K562 (cell line): ENCODE results near the gene ELMO1. TPM values are rescaled to one million over a fixed set of nuclear protein-coding genes. Genes with fewer than 3 reads are reported as not detected.

ENCODE experiments used
- ATAC-seq: fragments of 200-7000 bp; cut with Tn5 transposase; 3 replicates; pipeline ENCODE4 v1.9.1; 2020; ENCODE audit warnings: moderate library complexity
- BruUV-seq: library from RNA; stranded (reverse); fragments of 400-500 nt; replicated peaks from 2 replicates; lab custom pipeline; 2021; lab: Mats Ljungman, UMichigan
- CTCF ChIA-PET: fragments of 300-600 bp; formaldehyde crosslinking; extraction: SDS; loops from one replicate; lab custom pipeline; 2021; ENCODE audit warnings: low intra/inter-chr PET ratio; lab: Yijun Ruan, JAX
- POLR2A ChIA-PET: fragments of 300-600, 350-650 bp; sonication (Branson Sonifier 250); formaldehyde crosslinking; extraction: SDS; loops from one replicate; lab custom pipeline; 2021; ENCODE audit warnings: antibody characterized with exemption, inconsistent platforms; lab: Yijun Ruan, JAX
- DNase-seq, 4 experiments: peaks; one replicate each; pipeline versions ENCODE4 v3.0.0 to v3.0.0-alpha.2; 2011 to 2018; ENCODE audit warnings: low spot score in 3 of 4, mixed read lengths in 3 of 4; ENCODE audit errors: extremely low read depth in 1 of 4
- FAIRE-seq: peaks from 2 replicates; lab custom pipeline; 2011; peaks lifted over from hg19 to GRCh38; lab: Jason Lieb, UNC
- H2AFZ ChIP-seq: 2 replicates; pipeline ENCODE4 v1.6.0; 2011; ENCODE audit warnings: low read depth, low read length, control low read depth, inconsistent platforms
- H3K27ac ChIP-seq: fragments of 200-600 bp; 3 replicates; pipeline ENCODE4 v1.8.0; 2011; ENCODE audit warnings: low read depth, mild to moderate bottlenecking, control low read depth, inconsistent platforms, low read length, moderate library complexity, mixed read lengths; ENCODE audit errors: extremely low read depth
- H3K27me3 ChIP-seq, 2 experiments: fragments of 300-600 bp in 1 of 2; 2 replicates in 1 of 2; 3 replicates in 1 of 2; pipeline versions ENCODE4 v1.6.0 to v1.8.0; 2011; ENCODE audit warnings: inconsistent platforms in 2 of 2, low read length in 2 of 2, mild to moderate bottlenecking in 1 of 2, mixed read lengths in 1 of 2, moderate library complexity in 1 of 2; ENCODE audit not compliant: control insufficient read depth in 2 of 2, insufficient read depth in 2 of 2
- H3K36me3 ChIP-seq: fragments of 300-600 bp; 3 replicates; pipeline ENCODE4 v1.8.0; 2011; ENCODE audit warnings: mild to moderate bottlenecking, low read length, inconsistent platforms; ENCODE audit not compliant: control insufficient read depth, insufficient read depth
- H3K4me1 ChIP-seq, 2 experiments: fragments of 200-600 bp in 1 of 2; replicated peaks in 1 of 2; 2 replicates in 1 of 2; 3 replicates in 1 of 2; pipeline versions ENCODE4 v1.5.1 to v1.8.0; 2011; ENCODE audit warnings: inconsistent platforms in 2 of 2, low read length in 2 of 2, mild to moderate bottlenecking in 1 of 2, mixed read lengths in 1 of 2, moderate library complexity in 1 of 2; ENCODE audit not compliant: control insufficient read depth in 2 of 2, insufficient read depth in 2 of 2
- H3K4me2 ChIP-seq: 2 replicates; pipeline ENCODE4 v1.6.1; 2011; ENCODE audit warnings: low read length, control low read depth, inconsistent platforms, mixed read lengths; ENCODE audit not compliant: insufficient read depth
- H3K4me3 ChIP-seq: fragments of 200-600 bp; sonication (generic), shearing (Covaris generic); 2 replicates; pipeline ENCODE4 v1.5.1; 2016; ENCODE audit warnings: control low read depth, inconsistent platforms
- H3K79me2 ChIP-seq: fragments of 200-600 bp; 3 replicates; pipeline ENCODE4 v1.8.0; 2011; ENCODE audit warnings: low read length, inconsistent platforms; ENCODE audit not compliant: control insufficient read depth, insufficient read depth
- H3K9ac ChIP-seq, 2 experiments: 2 replicates each; pipeline versions ENCODE4 v1.6.0 to v1.6.1; 2011; ENCODE audit warnings: low read depth in 2 of 2, low read length in 2 of 2, control low read depth in 1 of 2, inconsistent platforms in 1 of 2, mild to moderate bottlenecking in 1 of 2, mixed read lengths in 1 of 2; ENCODE audit not compliant: insufficient read depth in 1 of 2
- H3K9me1 ChIP-seq: one replicate; pipeline ENCODE4 v1.6.0; 2011; ENCODE audit warnings: inconsistent platforms, mild to moderate bottlenecking, low read length, moderate library complexity; ENCODE audit not compliant: control insufficient read depth, insufficient read depth
- H3K9me3 ChIP-seq: replicated peaks from 2 replicates; pipeline ENCODE4 v1.5.1; 2011; ENCODE audit warnings: low read depth, low read length, inconsistent platforms; ENCODE audit not compliant: control insufficient read depth, insufficient read depth
- H4K20me1 ChIP-seq: replicated peaks from 2 replicates; pipeline ENCODE4 v1.6.1; 2011; ENCODE audit warnings: low read length, inconsistent platforms, mixed read lengths; ENCODE audit not compliant: control insufficient read depth, insufficient read depth
- ARID2 ChIP-seq: fragments of 450-650 bp; IDR thresholded peaks from 2 replicates; pipeline ENCODE4 v1.6.1; 2017; ENCODE audit warnings: antibody characterized with exemption, mild to moderate bottlenecking
- BRD4 ChIP-seq: fragments of 200-600 bp; sonication (generic); IDR thresholded peaks from 2 replicates; pipeline ENCODE4 v1.6.1; 2017; ENCODE audit warnings: inconsistent platforms
- FOXJ2 ChIP-seq: fragments of 200-800 bp; sonication (Bioruptor generic); IDR thresholded peaks from 2 replicates; pipeline ENCODE4 v1.6.1; 2016; ENCODE audit warnings: missing genetic modification characterization, missing compliant biosample characterization
- JUND ChIP-seq, 2 experiments: IDR thresholded peaks; 2 replicates in 1 of 2; 3 replicates in 1 of 2; pipeline ENCODE4 v1.6.1; 2011; ENCODE audit warnings: borderline replicate concordance in 2 of 2, low read depth in 2 of 2, low read length in 2 of 2, improper control_type of control experiment in 1 of 2, missing biosample characterization in 1 of 2, missing genetic modification characterization in 1 of 2, missing genetic modification reagents in 1 of 2
- POLR2G ChIP-seq: fragments of 200-400 bp; formaldehyde crosslinking; IDR thresholded peaks from 2 replicates; pipeline ENCODE4 v1.6.1; 2017; ENCODE audit warnings: low read depth, mild to moderate bottlenecking, antibody characterized with exemption, low read length, moderate library complexity
- PTRF ChIP-seq: fragments of 450-650 bp; IDR thresholded peaks from 2 replicates; pipeline ENCODE4 v1.6.1; 2016; ENCODE audit warnings: mild to moderate bottlenecking, missing genetic modification characterization, missing compliant biosample characterization
- RBM34 ChIP-seq: fragments of 200-400 bp; formaldehyde crosslinking; IDR thresholded peaks from 2 replicates; pipeline ENCODE4 v1.6.1; 2018; ENCODE audit warnings: low read length, borderline replicate concordance; ENCODE audit not compliant: insufficient read depth
- SOX6 ChIP-seq: fragments of 450-650 bp; IDR thresholded peaks from 2 replicates; pipeline ENCODE4 v1.6.1; 2014; ENCODE audit warnings: mild to moderate bottlenecking
- ZNF239 ChIP-seq: fragments of 250-450 bp; sonication (Bioruptor Pico); IDR thresholded peaks from 2 replicates; pipeline ENCODE4 v1.4.0; 2020; ENCODE audit warnings: mild to moderate bottlenecking
- ZNF589 ChIP-seq: fragments of 200-800 bp; sonication (Bioruptor generic); IDR thresholded peaks from 2 replicates; pipeline ENCODE4 v1.6.1; 2016; ENCODE audit warnings: low read depth, missing genetic modification characterization, missing compliant biosample characterization
- WGBS: fragments of 100-300 bp; shearing (Covaris generic); methylation state at CpG from one replicate; pipeline ENCODE4 v1.1.6; 2016; ENCODE audit warnings: low coverage, mixed read lengths; ENCODE audit not compliant: insufficient coverage; ENCODE audit errors: missing lambda C conversion rate; 5-methylcytosine and 5-hydroxymethylcytosine counted together
- in situ Hi-C: fragments of 300-500 bp; cut with MboI; formaldehyde crosslinking; loops from 4 replicates; pipeline ENCODE4 v1.15.0; 2018; ENCODE audit warnings: inconsistent platforms, mixed read lengths
- intact Hi-C: fragments of 100-400 bp; cut with micrococcal nuclease; formaldehyde crosslinking; loops from 2 replicates; pipeline ENCODE4 v1.14.2; 2022
- polyA plus RNA-seq, 8 experiments: library from polyadenylated mRNA; depleted of rRNA in 4 of 8; stranded (reverse) in 5 of 8; unstranded in 3 of 8; fragments of >200 nt; fragmentation: Nextera tagmentation in 2 of 8; fragmentation: Illumina TruSeq in 1 of 8; extraction: Ambion mirVana in 2 of 8; extraction: Trizol in 1 of 8; gene quantifications; 2 replicates each; pipeline versions ENCODE4 v1.2.1 to v1.2.3, GENCODE V29; 2011 to 2014; ENCODE audit warnings: inconsistent platforms in 1 of 8, missing spikeins in 1 of 8
- total RNA-seq, 7 experiments: library from RNA; depleted of rRNA in 6 of 7; stranded (reverse); fragments of >200 nt in 6 of 7; fragmentation: Illumina TruSeq in 2 of 7; extraction: Trizol in 2 of 7; gene quantifications; 2 replicates each; pipeline versions ENCODE4 v1.2.1 to v1.2.3, GENCODE V29; 2011 to 2021; ENCODE audit warnings: low replicate concordance in 1 of 7

ELMO1 gene
- total and polyA plus RNA-seq, 9 of the 15 experiments (the other 6 are each of a cell fraction or from before 2014, with no cell fraction given) = 0.36 to 7.2 (median 3.6) TPM

DNA sequence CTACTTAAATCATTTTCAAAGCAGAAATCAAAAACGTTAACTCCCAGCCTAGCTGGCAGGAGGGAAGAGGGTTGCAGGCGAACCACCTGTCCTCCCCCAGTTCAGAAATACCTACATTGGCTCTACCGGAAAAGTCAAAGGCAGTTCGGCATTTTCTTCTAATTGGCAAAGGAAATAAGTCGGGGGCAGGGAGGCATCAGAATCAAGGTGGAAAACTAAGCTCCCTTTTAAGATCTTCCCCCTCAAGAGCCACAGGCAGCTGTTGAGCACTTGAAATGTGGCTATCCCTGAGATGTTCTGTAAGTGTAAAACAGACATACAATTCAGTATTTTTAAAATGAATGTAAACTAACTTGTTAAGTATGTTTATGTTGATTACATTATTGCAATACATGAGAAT lies 957 bp upstream of the ELMO1 start:
- Histone ChIP-seq H2AFZ (no peak overlapping the region), H3K27me3 (peaks cover 15 to 27% of the 10 kb centered on the region in 2 experiments), H3K36me3 (no peaks in the 10 kb centered on the region), H3K4me2 (no peak overlapping the region)
- DNase-seq = no peak
- POLR2A ChIA-PET = no interaction called here
- no TSS peak for BruUV-seq
- WGBS = 12% methylated on average over 5 of the region's 5 CpGs
- TF ChIP-seq JUND (IDR thresholded peaks at IDR 0.05; ENCODE audit: borderline replicate concordance, low read depth, low read length) (no peak), JUND (tag; IDR thresholded peaks at IDR 0.05; ENCODE audit: borderline replicate concordance, low read depth, low read length) (no peak), POLR2G (no peak), PTRF (no peak), ZNF589 (CRISPR knock-in tag) (no peak), RBM34 (no peak), ZNF239 (CRISPR knock-in tag) (no peak), SOX6 (no peak), ARID2 (no peak), BRD4 (no peak), FOXJ2 (tag) (no peak)
- TF ChIP-seq, all 486 proteins: peak for 0
- peaks cover 0 to 17% of the 10 kb centered on the region in 2 experiments; a peak in 2 of 5 replicates for H3K4me1 ChIP-seq
- intact Hi-C loops (no loop called here), in situ Hi-C loops (no loop called here)
- no peak overlapping the region for H3K9ac ChIP-seq
- ATAC-seq (no peak), FAIRE-seq (no peak)
- H3K4me3 ChIP-seq = no peak overlapping the region
- CTCF ChIA-PET = no interaction called here
- H3K79me2 ChIP-seq = no peaks in the 10 kb centered on the region
- no peaks in the 10 kb centered on the region for H3K9me1 ChIP-seq
- H3K9me3 ChIP-seq = no peaks in the 10 kb centered on the region
- no peaks in the 10 kb centered on the region for H4K20me1 ChIP-seq
- no peak overlapping the region for H3K27ac ChIP-seq
